HG02588 (cell line): ENCODE data around the gene TMEM167A.
"Not testable (repeated sequence)": the region's sequence is repeated elsewhere in the genome, so short reads cannot be mapped to it uniquely, and the experiment has no call there.

Source experiments
- ATAC-seq: cut with Tn5 transposase; IDR thresholded peaks from one replicate; pipeline ENCODE4 v1.9.1; 2021; ENCODE audit warnings: mild to moderate bottlenecking, moderate library complexity; ENCODE audit not compliant: unreplicated experiment

TMEM167A gene

GRCh38 chr5:83092619-83093018 is 15.4 kb upstream of the TMEM167A start:
- no peak for ATAC-seq

- no peak for ATAC-seq
Measured at GRCh38 chr5:83090169-83090568, 13.0 kb upstream of the TMEM167A start.

- ATAC-seq = no peak
Measured at GRCh38 chr5:83085106-83085505, 7.9 kb upstream of the TMEM167A start.

GRCh38 chr5:83084336-83084735 is 7.1 kb upstream of the TMEM167A start:
- ATAC-seq = no peak

- no peak for ATAC-seq
Measured at GRCh38 chr5:83082750-83083149, 5.6 kb upstream of the TMEM167A start.

- peak; percentile 1 for ATAC-seq
Measured at GRCh38 chr5:83077662-83078261, 568 bp upstream of the TMEM167A start.

- no peak for ATAC-seq
Measured at GRCh38 chr5:83072966-83073365, 4.2 kb downstream of the TMEM167A start.

GRCh38 chr5:83071286-83072051 is 5.7 kb downstream of the TMEM167A start:
- ATAC-seq = no peak

- ATAC-seq = no peak
Measured at GRCh38 chr5:83069096-83069799, 7.9 kb downstream of the TMEM167A start.

GRCh38 chr5:83067377-83067776 is 9.8 kb downstream of the TMEM167A start:
- ATAC-seq = not testable (repeated sequence)

GRCh38 chr5:83066548-83067110 is 10.6 kb downstream of the TMEM167A start:
- no peak for ATAC-seq

- ATAC-seq = no peak
Measured at GRCh38 chr5:83059341-83059740, 17.9 kb downstream of the TMEM167A start.

- no peak for ATAC-seq
Measured at GRCh38 chr5:83058726-83059125, 18.5 kb downstream of the TMEM167A start.

- ATAC-seq = no peak
Measured at GRCh38 chr5:83055166-83055565, 22.0 kb downstream of the TMEM167A start.

- no peak for ATAC-seq
Measured at GRCh38 chr5:83050723-83051340, 26.4 kb downstream of the TMEM167A start.

GRCh38 chr5:83049370-83049885 is 27.8 kb downstream of the TMEM167A start:
- ATAC-seq = no peak

- no peak for ATAC-seq
Measured at GRCh38 chr5:83048811-83049210, 28.4 kb downstream of the TMEM167A start.

- no peak for ATAC-seq
Measured at GRCh38 chr5:83048277-83048676, 28.9 kb downstream of the TMEM167A start.

GRCh38 chr5:83044926-83045325 is 32.3 kb downstream of the TMEM167A start:
- no peak for ATAC-seq

GRCh38 chr5:83042507-83042906 is 34.7 kb downstream of the TMEM167A start:
- no peak for ATAC-seq

GRCh38 chr5:83038924-83039323 is 38.3 kb downstream of the TMEM167A start:
- ATAC-seq = no peak
